LNCaP clone FGC (cell line): ENCODE measurements around the gene KRTAP21-2.

Experiments used
- DNase-seq: peaks from one replicate; pipeline ENCODE4 v3.0.0-alpha.2; 2011; ENCODE audit warnings: low read depth
- H3K4me3 ChIP-seq: 2 replicates; pipeline ENCODE4 v1.5.1; 2011; ENCODE audit warnings: mild to moderate bottlenecking, low read depth, low read length, control low read depth
- TF ChIP-seq, protein P1 (sequence below): IDR thresholded peaks from 2 replicates; pipeline ENCODE4 v1.5.1; 2012; ENCODE audit warnings: mild to moderate bottlenecking; ENCODE audit not compliant: control insufficient read depth, insufficient read depth; ENCODE audit errors: extremely low read depth

KRTAP21-2 gene

DNA sequence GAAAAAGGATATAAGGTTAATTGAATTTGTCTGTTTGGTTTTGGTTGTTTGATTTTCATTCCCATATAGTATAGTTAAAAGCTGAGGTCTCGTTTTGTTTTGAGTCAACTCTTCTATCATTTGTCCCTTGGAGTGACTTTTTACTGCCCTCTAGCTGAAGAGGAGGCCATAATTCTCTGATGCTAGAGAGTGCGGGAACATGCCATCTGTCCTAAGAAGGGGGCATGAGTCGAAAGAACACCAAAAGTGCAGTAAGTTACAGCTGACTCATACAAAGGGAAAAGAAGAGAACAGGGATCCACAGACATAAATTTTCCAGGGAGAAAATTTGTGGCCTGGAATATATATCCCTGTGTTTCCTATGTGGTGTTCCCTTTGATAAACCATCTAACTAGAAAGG lies 32.6 kb downstream of the KRTAP21-2 start:
- H3K4me3 ChIP-seq: no peak overlapping the region

DNA sequence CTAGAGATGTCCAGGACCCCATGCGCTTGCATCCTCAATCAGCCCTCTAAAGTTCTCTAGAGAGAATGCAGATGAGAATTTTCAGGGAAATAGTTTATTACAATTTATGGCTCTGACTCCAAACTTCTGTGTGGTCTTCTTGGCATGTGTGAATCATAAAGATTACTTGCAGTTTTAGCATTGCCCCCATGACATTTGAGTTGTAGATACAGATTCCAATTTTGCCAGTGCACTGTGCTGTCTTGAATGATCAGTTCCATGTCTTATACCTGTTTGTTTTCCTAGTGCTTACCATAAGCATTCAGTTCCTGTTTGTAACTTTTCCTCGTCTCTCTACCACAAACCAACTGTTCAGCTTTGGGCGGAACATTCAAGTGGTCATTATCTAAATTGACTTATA lies 33.3 kb downstream of the KRTAP21-2 start:
- TF ChIP-seq, protein P1, sequence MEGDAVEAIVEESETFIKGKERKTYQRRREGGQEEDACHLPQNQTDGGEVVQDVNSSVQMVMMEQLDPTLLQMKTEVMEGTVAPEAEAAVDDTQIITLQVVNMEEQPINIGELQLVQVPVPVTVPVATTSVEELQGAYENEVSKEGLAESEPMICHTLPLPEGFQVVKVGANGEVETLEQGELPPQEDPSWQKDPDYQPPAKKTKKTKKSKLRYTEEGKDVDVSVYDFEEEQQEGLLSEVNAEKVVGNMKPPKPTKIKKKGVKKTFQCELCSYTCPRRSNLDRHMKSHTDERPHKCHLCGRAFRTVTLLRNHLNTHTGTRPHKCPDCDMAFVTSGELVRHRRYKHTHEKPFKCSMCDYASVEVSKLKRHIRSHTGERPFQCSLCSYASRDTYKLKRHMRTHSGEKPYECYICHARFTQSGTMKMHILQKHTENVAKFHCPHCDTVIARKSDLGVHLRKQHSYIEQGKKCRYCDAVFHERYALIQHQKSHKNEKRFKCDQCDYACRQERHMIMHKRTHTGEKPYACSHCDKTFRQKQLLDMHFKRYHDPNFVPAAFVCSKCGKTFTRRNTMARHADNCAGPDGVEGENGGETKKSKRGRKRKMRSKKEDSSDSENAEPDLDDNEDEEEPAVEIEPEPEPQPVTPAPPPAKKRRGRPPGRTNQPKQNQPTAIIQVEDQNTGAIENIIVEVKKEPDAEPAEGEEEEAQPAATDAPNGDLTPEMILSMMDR: no peak
- H3K4me3 ChIP-seq: no peak overlapping the region
- DNase-seq: no peak

More for the DNA sequence above, 32.6 kb downstream of the KRTAP21-2 start:
- TF ChIP-seq, protein P1: no peak
- DNase-seq: no peak

DNA sequence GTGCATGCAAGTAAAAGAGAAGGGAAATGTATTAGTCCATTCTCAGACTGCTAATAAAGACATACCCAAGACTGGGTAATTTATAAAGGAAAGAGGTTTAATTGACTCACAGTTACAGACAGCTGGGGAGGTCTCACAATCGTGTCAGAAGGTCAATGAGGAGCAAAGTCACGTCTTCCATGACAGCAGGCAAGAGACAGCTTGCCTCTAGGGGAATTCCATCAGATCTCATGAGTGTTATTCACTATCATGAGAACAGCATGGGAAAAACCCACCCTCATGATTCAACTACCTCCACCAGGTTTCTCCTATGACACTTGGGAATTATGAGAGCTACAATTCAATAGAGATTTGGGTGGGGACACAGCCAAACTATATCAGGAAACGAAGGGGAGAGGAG lies 36.6 kb downstream of the KRTAP21-2 start:
- DNase-seq: no peak
- TF ChIP-seq, protein P1: no peak
- H3K4me3 ChIP-seq: no peak overlapping the region

DNA sequence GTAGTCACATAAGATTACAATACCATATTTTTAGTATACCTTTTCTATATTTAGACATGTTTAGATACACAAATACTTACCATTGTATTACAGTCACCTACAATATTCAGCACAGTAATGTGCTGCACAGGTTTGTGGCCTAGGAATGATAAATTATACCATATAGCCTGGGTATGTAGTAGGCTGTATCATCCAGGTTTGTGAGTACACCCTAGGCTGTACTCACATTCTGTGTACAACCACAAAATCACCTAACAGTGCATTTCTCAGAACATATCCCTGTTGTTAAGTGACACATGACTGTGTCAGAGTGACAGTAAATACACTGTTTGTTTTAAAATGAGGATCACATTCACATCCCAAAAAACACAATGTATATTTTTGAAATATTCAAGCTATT lies 39.6 kb downstream of the KRTAP21-2 start:
- H3K4me3 ChIP-seq: no peak overlapping the region
- DNase-seq: no peak
- TF ChIP-seq, protein P1: no peak
